ENCODE data around the gene ADCY2.

- TF ChIP-seq POLR2A (IDR thresholded peaks at IDR 0.05) (no peak), CTCF (IDR thresholded peaks at IDR 0.05) (no peak)
Measured at GRCh38 chr5:7537573-7537972, 141.6 kb downstream of the ADCY2 start.

Measured in heart left ventricle (tissue), 13 donors.